ENCODE results near the gene SYTL3.

DNA sequence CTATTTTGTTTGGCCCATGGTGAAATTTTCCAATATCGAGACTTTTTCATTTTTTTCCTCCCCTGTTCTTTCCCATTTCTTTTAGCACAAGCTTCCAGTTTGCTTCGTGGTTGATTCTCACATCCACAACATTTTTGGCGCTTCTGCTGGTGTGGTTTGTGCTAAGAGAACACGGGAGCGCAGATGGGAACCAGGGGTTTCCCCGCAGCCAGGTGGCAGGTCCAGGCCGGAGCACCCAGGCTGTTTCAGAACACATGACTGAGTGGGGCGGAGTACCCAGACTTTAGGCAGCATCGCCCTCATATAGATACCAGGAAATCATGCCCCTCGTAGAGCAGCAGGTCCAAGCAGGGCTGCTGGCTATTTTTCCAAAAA, 58.0 kb downstream of the SYTL3 start:
- TF ChIP-seq GATA2 (IDR thresholded peaks at IDR 0.05; ENCODE audit: low read depth, low read length): no peak
- no peak for TF ChIP-seq GATA3 (IDR thresholded peaks at IDR 0.05; ENCODE audit: low read depth, low read length)

Measured in SH-SY5Y (cell line).